NT2/D1 (cell line): Measurements from ENCODE around the gene VEGFD.

Source experiments
- DNase-seq: peaks from one replicate; pipeline ENCODE4 v3.0.0-alpha.2; 2011; ENCODE audit warnings: low read depth, low spot score
- H3K27me3 ChIP-seq: 2 replicates; pipeline ENCODE4 v1.6.0; 2011; ENCODE audit warnings: mild to moderate bottlenecking; ENCODE audit not compliant: insufficient read length, insufficient read depth
- H3K36me3 ChIP-seq: 2 replicates; pipeline ENCODE4 v1.6.1; 2011; ENCODE audit warnings: mild to moderate bottlenecking, low read length, mixed read lengths; ENCODE audit not compliant: insufficient read depth, insufficient read length
- H3K4me1 ChIP-seq: 2 replicates; pipeline ENCODE4 v1.5.1; 2011; ENCODE audit not compliant: insufficient read depth, insufficient read length
- H3K4me3 ChIP-seq: 2 replicates; pipeline ENCODE4 v1.5.1; 2011; ENCODE audit warnings: low read depth; ENCODE audit not compliant: insufficient read length
- H3K9ac ChIP-seq: 2 replicates; pipeline ENCODE4 v1.6.0; 2011; ENCODE audit warnings: low read depth; ENCODE audit not compliant: insufficient read length
- H3K9me3 ChIP-seq: 2 replicates; pipeline ENCODE4 v1.5.1; 2011; ENCODE audit warnings: mild to moderate bottlenecking, low read length; ENCODE audit not compliant: insufficient read depth
- SUZ12 ChIP-seq: IDR thresholded peaks from 2 replicates; pipeline ENCODE4 v1.6.1; 2011; ENCODE audit not compliant: insufficient read length, insufficient read depth; ENCODE audit errors: extremely low read depth
- YY1 ChIP-seq: IDR thresholded peaks from 2 replicates; pipeline ENCODE4 v1.6.1; 2011; ENCODE audit not compliant: insufficient read length, insufficient read depth
- ZNF274 ChIP-seq: IDR thresholded peaks from 2 replicates; pipeline ENCODE4 v1.6.1; 2011; ENCODE audit warnings: mild to moderate bottlenecking, low read depth, low read length

The VEGFD gene

GRCh38 chrX:15384304-15384703 lies at the start of gene VEGFD:
Gene VEGFD (minus strand): TSS chrX:15384413. CDS start chrX:15383946, 467 bp downstream.
- no peaks in the 10 kb centered on the region for H3K27me3 ChIP-seq
- H3K9ac ChIP-seq, result no peak within 1 kb of the TSS
- no peak for TF ChIP-seq ZNF274
- TF ChIP-seq YY1, result no peak
- no peak for TF ChIP-seq SUZ12
- no peaks in the 10 kb centered on the region for H3K9me3 ChIP-seq
- peaks cover 3% of the 10 kb centered on the region for H3K36me3 ChIP-seq
- H3K4me3 ChIP-seq, result no peak within 1 kb of the TSS
- no peaks in the 10 kb centered on the region for H3K4me1 ChIP-seq
- no peak for DNase-seq

GRCh38 chrX:15430584-15430983 lies 46.4 kb upstream of the VEGFD start:
- Histone ChIP-seq H3K9ac (no peak overlapping the region), H3K9me3 (no peaks in the 10 kb centered on the region), H3K27me3 (peaks cover 9% of the 10 kb centered on the region), H3K4me3 (no peak overlapping the region), H3K36me3 (peaks cover 2% of the 10 kb centered on the region), H3K4me1 (no peaks in the 10 kb centered on the region)
- no peak for TF ChIP-seq YY1
- no peak for TF ChIP-seq SUZ12
- TF ChIP-seq ZNF274, result no peak
- no peak for DNase-seq

- H3K27me3 ChIP-seq, result peaks cover 9% of the 10 kb centered on the region
- no peak overlapping the region for H3K9ac ChIP-seq
- no peak for TF ChIP-seq YY1
- TF ChIP-seq ZNF274, result no peak
- TF ChIP-seq SUZ12, result no peak
- H3K4me1 ChIP-seq, result no peaks in the 10 kb centered on the region
- no peaks in the 10 kb centered on the region for H3K36me3 ChIP-seq
- DNase-seq, result no peak
- H3K9me3 ChIP-seq, result no peaks in the 10 kb centered on the region
- no peak overlapping the region for H3K4me3 ChIP-seq
These were observed 45.9 kb upstream of the VEGFD start for GRCh38 chrX:15430076-15430475.

- no peaks in the 10 kb centered on the region for H3K4me1 ChIP-seq
These were observed 40.8 kb upstream of the VEGFD start for GRCh38 chrX:15425024-15425423.

GRCh38 chrX:15418707-15419181 lies 34.5 kb upstream of the VEGFD start:
- H3K9me3 ChIP-seq, result peaks cover 12% of the 10 kb centered on the region
- H3K4me1 ChIP-seq, result no peaks in the 10 kb centered on the region
- H3K4me3 ChIP-seq, result no peak overlapping the region
- TF ChIP-seq YY1, result no peak
- no peaks in the 10 kb centered on the region for H3K36me3 ChIP-seq
- H3K9ac ChIP-seq, result no peak overlapping the region
- DNase-seq, result no peak
- no peaks in the 10 kb centered on the region for H3K27me3 ChIP-seq

More at GRCh38 chrX:15425024-15425423, 40.8 kb upstream of the VEGFD start:
- H3K9me3 ChIP-seq, result no peaks in the 10 kb centered on the region
- TF ChIP-seq ZNF274, result no peak
- TF ChIP-seq SUZ12, result no peak
- TF ChIP-seq YY1, result no peak
- no peak overlapping the region for H3K9ac ChIP-seq
- no peaks in the 10 kb centered on the region for H3K36me3 ChIP-seq
- H3K27me3 ChIP-seq, result no peaks in the 10 kb centered on the region
- DNase-seq, result no peak
- H3K4me3 ChIP-seq, result no peak overlapping the region

GRCh38 chrX:15418041-15418706 lies 34.0 kb upstream of the VEGFD start:
- no peak for DNase-seq
- Histone ChIP-seq H3K27me3 (no peaks in the 10 kb centered on the region), H3K4me3 (no peak overlapping the region), H3K36me3 (peaks cover under 1% of the 10 kb centered on the region), H3K4me1 (no peaks in the 10 kb centered on the region), H3K9me3 (peaks cover 12% of the 10 kb centered on the region), H3K9ac (no peak overlapping the region)
- TF ChIP-seq SUZ12 (no peak), YY1 (no peak), ZNF274 (no peak)

- Histone ChIP-seq H3K27me3 (no peaks in the 10 kb centered on the region), H3K36me3 (peaks cover 3% of the 10 kb centered on the region), H3K4me1 (no peaks in the 10 kb centered on the region), H3K9me3 (peaks cover 12% of the 10 kb centered on the region), H3K9ac (no peak overlapping the region), H3K4me3 (no peak overlapping the region)
- TF ChIP-seq ZNF274 (no peak), SUZ12 (no peak), YY1 (no peak)
- no peak for DNase-seq
These were observed 32.1 kb upstream of the VEGFD start for GRCh38 chrX:15416133-15416993.
